Measurements from ENCODE around the gene ST3GAL2. TPM values are rescaled to one million over a fixed set of nuclear protein-coding genes. Genes with fewer than 3 reads are reported as not detected.

The ST3GAL2 gene
- total RNA-seq, 1 experiment from 2014 or later: 18.5 TPM

- DNase-seq (ENCODE audit: low read depth): peak; percentile 58
Observed at GRCh38 chr16:70437582-70438557, 1.0 kb downstream of the ST3GAL2 start.

GRCh38 chr16:70437017-70437581 lies 1.8 kb downstream of the ST3GAL2 start:
- peak; percentile 97 for DNase-seq (ENCODE audit: low read depth)

GRCh38 chr16:70434484-70435260 lies 4.2 kb downstream of the ST3GAL2 start:
- no peak for DNase-seq (ENCODE audit: low read depth)

- DNase-seq (ENCODE audit: low read depth): peak; percentile 97
Observed at GRCh38 chr16:70433458-70434103, 5.3 kb downstream of the ST3GAL2 start.

- DNase-seq (ENCODE audit: low read depth): peak; percentile 90
Observed at GRCh38 chr16:70432723-70433457, 6.0 kb downstream of the ST3GAL2 start.

GRCh38 chr16:70432356-70432722 lies 6.6 kb downstream of the ST3GAL2 start:
- no peak for DNase-seq (ENCODE audit: low read depth)

- no peak for DNase-seq (ENCODE audit: low read depth)
Observed at GRCh38 chr16:70430667-70431536, 8.0 kb downstream of the ST3GAL2 start.

GRCh38 chr16:70429888-70430666 lies 8.8 kb downstream of the ST3GAL2 start:
- no peak for DNase-seq (ENCODE audit: low read depth)

GRCh38 chr16:70428178-70428998 lies 10.5 kb downstream of the ST3GAL2 start:
- DNase-seq (ENCODE audit: low read depth): peak; percentile 99

- no peak for DNase-seq (ENCODE audit: low read depth)
Observed at GRCh38 chr16:70427786-70428177, 11.1 kb downstream of the ST3GAL2 start.

- no peak for DNase-seq (ENCODE audit: low read depth)
Observed at GRCh38 chr16:70422543-70422942, 16.4 kb downstream of the ST3GAL2 start.

GRCh38 chr16:70421473-70422311 lies 17.2 kb downstream of the ST3GAL2 start:
- no peak for DNase-seq (ENCODE audit: low read depth)

GRCh38 chr16:70421014-70421413 lies 17.9 kb downstream of the ST3GAL2 start:
- no peak for DNase-seq (ENCODE audit: low read depth)

- no peak for DNase-seq (ENCODE audit: low read depth)
Observed at GRCh38 chr16:70419384-70420327, 19.2 kb downstream of the ST3GAL2 start.

- DNase-seq (ENCODE audit: low read depth): no peak
Observed at GRCh38 chr16:70418993-70419318, 19.9 kb downstream of the ST3GAL2 start.

GRCh38 chr16:70418274-70418992 lies 20.5 kb downstream of the ST3GAL2 start:
- DNase-seq (ENCODE audit: low read depth): no peak

Measured in RPMI7951 (cell line).